ENCODE measurements around the gene ARMC3. TPM values are rescaled to one million over a fixed set of nuclear protein-coding genes. Genes with fewer than 3 reads are reported as not detected.

ARMC3 gene
- total RNA-seq, 2 donors from 2014 or later = not detected

Other genes with a start within 250 kb of the ARMC3 start
- gene PIP4K2A, start 213.5 kb upstream of the ARMC3 start, total RNA-seq = 10 to 100 TPM; 21.1 to 24.5 TPM
- gene MSRB2, start 167.5 kb downstream of the ARMC3 start, total RNA-seq = 100 to 1,000 TPM in 1 of 2 donors, 10 to 100 TPM in 1; 99.7 to 100 TPM

Measured in left cardiac atrium (tissue), 2 donors.